GM21447 (cell line): Measurements from ENCODE around the gene UCKL1.
A peak's percentile ranks its signal among the peaks of the same experiment; 100 is the strongest.

Experiments used
- ATAC-seq: cut with Tn5 transposase; IDR thresholded peaks from one replicate; pipeline ENCODE4 v1.9.1; 2021; ENCODE audit not compliant: unreplicated experiment

The UCKL1 gene

GRCh38 chr20:63959699-63960075, 3.5 kb upstream of the UCKL1 start:
- ATAC-seq, result no peak

- ATAC-seq, result no peak
Measured at GRCh38 chr20:63958964-63959698, 2.9 kb upstream of the UCKL1 start.

- no peak for ATAC-seq
Measured at GRCh38 chr20:63958471-63958870, 2.3 kb upstream of the UCKL1 start.

- ATAC-seq, result no peak
Measured at GRCh38 chr20:63957690-63958441, 1.6 kb upstream of the UCKL1 start.

GRCh38 chr20:63957004-63957689, 931 bp upstream of the UCKL1 start:
- ATAC-seq, result peak; percentile 31

- ATAC-seq, result peak; percentile 1
Measured at GRCh38 chr20:63956664-63957003, 418 bp upstream of the UCKL1 start.

GRCh38 chr20:63955281-63955826, 862 bp downstream of the UCKL1 start:
- peak; percentile 13 for ATAC-seq

- no peak for ATAC-seq
Measured at GRCh38 chr20:63953764-63954429, 2.3 kb downstream of the UCKL1 start.

GRCh38 chr20:63952769-63953168, 3.4 kb downstream of the UCKL1 start:
- ATAC-seq, result no peak

GRCh38 chr20:63952210-63952535, 4.0 kb downstream of the UCKL1 start:
- no peak for ATAC-seq

GRCh38 chr20:63951398-63952209, 4.6 kb downstream of the UCKL1 start:
- no peak for ATAC-seq

GRCh38 chr20:63950701-63951397, 5.4 kb downstream of the UCKL1 start:
- ATAC-seq, result no peak

- ATAC-seq, result no peak
Measured at GRCh38 chr20:63947638-63948456, 8.4 kb downstream of the UCKL1 start.

GRCh38 chr20:63946986-63947637, 9.1 kb downstream of the UCKL1 start:
- ATAC-seq, result no peak

GRCh38 chr20:63945921-63946920, 10.0 kb downstream of the UCKL1 start:
- ATAC-seq, result no peak

GRCh38 chr20:63945031-63945658, 11.1 kb downstream of the UCKL1 start:
- ATAC-seq, result no peak
